H1 (cell line): ENCODE measurements around the gene GRID1. TPM values are rescaled to one million over a fixed set of nuclear protein-coding genes. Genes with fewer than 3 reads are reported as not detected.

Source experiments
- CTCF ChIA-PET: fragments of 300-600 bp; sonication (Branson Sonifier 250); formaldehyde crosslinking; loops from one replicate; lab custom pipeline; 2021; ENCODE audit not compliant: partially characterized antibody; lab: Charles Lee
- POLR2A ChIA-PET: fragments of 300-600 bp; sonication (Branson Sonifier 250); formaldehyde crosslinking; loops from one replicate; lab custom pipeline; 2021; ENCODE audit warnings: inconsistent platforms; ENCODE audit not compliant: partially characterized antibody; lab: Charles Lee
- DNase-seq, 2 experiments: peaks; one replicate each; pipeline versions ENCODE4 v3.0.0 to v3.0.0-alpha.2; 2010 to 2022; ENCODE audit warnings: low spot score in 2 of 2, low read depth in 1 of 2, mixed read lengths in 1 of 2
- FAIRE-seq: peaks from 2 replicates; lab custom pipeline; 2011; peaks lifted over from hg19 to GRCh38; lab: Jason Lieb, UNC
- H2AFZ ChIP-seq: 2 replicates; pipeline ENCODE4 v1.8.1; 2012; ENCODE audit warnings: low read length, inconsistent platforms
- H2AK5ac ChIP-seq: 2 replicates; pipeline ENCODE4 v1.6.1; 2013; ENCODE audit warnings: low read depth, low read length
- H2BK120ac ChIP-seq: replicated peaks from 2 replicates; pipeline ENCODE3; 2013; ENCODE audit warnings: low read depth, low read length, inconsistent platforms
- H2BK12ac ChIP-seq: 2 replicates; pipeline ENCODE4 v1.6.1; 2013; ENCODE audit warnings: low read depth, low read length
- H2BK15ac ChIP-seq: 2 replicates; pipeline ENCODE4 v1.6.1; 2013; ENCODE audit warnings: low read length
- H2BK20ac ChIP-seq: 2 replicates; pipeline ENCODE4 v1.6.1; 2013; ENCODE audit warnings: low read length
- H2BK5ac ChIP-seq: 2 replicates; pipeline ENCODE4 v1.6.1; 2013; ENCODE audit warnings: low read depth, low read length
- H3K14ac ChIP-seq: 2 replicates; pipeline ENCODE4 v1.6.1; 2013; ENCODE audit warnings: inconsistent platforms; ENCODE audit not compliant: insufficient read length
- H3K18ac ChIP-seq: 2 replicates; pipeline ENCODE4 v1.6.1; 2013; ENCODE audit warnings: low read length; ENCODE audit errors: extremely low read depth
- H3K23ac ChIP-seq: 2 replicates; pipeline ENCODE4 v1.6.1; 2013; ENCODE audit warnings: inconsistent platforms; ENCODE audit not compliant: insufficient read length
- H3K23me2 ChIP-seq: 2 replicates; pipeline ENCODE4 v1.6.1; 2013; ENCODE audit warnings: low read depth, low read length
- H3K27ac ChIP-seq: 2 replicates; pipeline ENCODE4 v1.6.1; 2011; ENCODE audit warnings: low read depth, low read length, inconsistent platforms
- H3K27me3 ChIP-seq, 4 experiments: replicated peaks in 1 of 4; 1 replicate in 1 of 4; 2 replicates in 3 of 4; pipeline versions ENCODE4 v1.6.1 to v1.8.1; 2011 to 2013; ENCODE audit warnings: low read length in 3 of 4, mild to moderate bottlenecking in 3 of 4, inconsistent platforms in 2 of 4, mixed read lengths in 2 of 4, moderate library complexity in 1 of 4; ENCODE audit not compliant: control insufficient read depth in 3 of 4, insufficient read depth in 3 of 4; ENCODE audit errors: extremely low read depth in 1 of 4
- H3K36me3 ChIP-seq, 4 experiments: 2 replicates each; pipeline versions ENCODE4 v1.6.1 to v1.8.1; 2011 to 2013; ENCODE audit warnings: mild to moderate bottlenecking in 4 of 4, low read length in 3 of 4, moderate library complexity in 2 of 4, control low read depth in 1 of 4, inconsistent platforms in 1 of 4; ENCODE audit not compliant: insufficient read depth in 4 of 4, control insufficient read depth in 2 of 4
- H3K4ac ChIP-seq: replicated peaks from 2 replicates; pipeline ENCODE3; 2013; ENCODE audit warnings: low read length, low read depth, mixed read lengths, inconsistent platforms; ENCODE audit not compliant: insufficient read length
- H3K4me1 ChIP-seq, 4 experiments: replicated peaks in 1 of 4; 1 replicate in 1 of 4; 2 replicates in 3 of 4; pipeline versions ENCODE4 v1.6.1 to v1.8.1; 2011 to 2013; ENCODE audit warnings: low read length in 3 of 4, inconsistent platforms in 2 of 4, mixed read lengths in 1 of 4; ENCODE audit not compliant: insufficient read depth in 4 of 4, control insufficient read depth in 3 of 4
- H3K4me2 ChIP-seq, 2 experiments: 2 replicates each; pipeline versions ENCODE4 v1.6.1 to v1.8.1; 2011 to 2013; ENCODE audit warnings: low read depth in 2 of 2, low read length in 2 of 2, control low read depth in 1 of 2, inconsistent platforms in 1 of 2, mild to moderate bottlenecking in 1 of 2; ENCODE audit not compliant: insufficient read depth in 1 of 2
- H3K4me3 ChIP-seq, 4 experiments: fragments of 200-600, 300-600 bp in 1 of 4; sonication (generic), shearing (Covaris generic), sonication (Bioruptor Twin) in 1 of 4; 2 replicates each; pipeline versions ENCODE4 v1.5.1 to v1.8.1; 2011 to 2016; ENCODE audit warnings: low read length in 4 of 4, low read depth in 3 of 4, control low read depth in 2 of 4, inconsistent platforms in 2 of 4, mild to moderate bottlenecking in 2 of 4, mixed read lengths in 1 of 4, moderate library complexity in 1 of 4; ENCODE audit not compliant: insufficient read depth in 2 of 4; ENCODE audit errors: extremely low read depth in 1 of 4
- H3K56ac ChIP-seq: replicated peaks from 2 replicates; pipeline ENCODE3; 2013; ENCODE audit warnings: low read depth, mild to moderate bottlenecking, mixed read lengths, low read length, inconsistent platforms; ENCODE audit not compliant: insufficient read length
- H3K79me1 ChIP-seq: 2 replicates; pipeline ENCODE4 v1.6.1; 2013; ENCODE audit warnings: low read depth, low read length, control low read depth
- H3K79me2 ChIP-seq, 2 experiments: 2 replicates each; pipeline versions ENCODE4 v1.6.1 to v1.8.1; 2012 to 2013; ENCODE audit warnings: low read length in 2 of 2, mild to moderate bottlenecking in 2 of 2, inconsistent platforms in 1 of 2; ENCODE audit not compliant: insufficient read depth in 2 of 2, control insufficient read depth in 1 of 2
- H3K9ac ChIP-seq, 4 experiments: replicated peaks in 1 of 4; 1 replicate in 1 of 4; 2 replicates in 3 of 4; pipeline versions ENCODE4 v1.6.1 to v1.8.1; 2011 to 2013; ENCODE audit warnings: low read depth in 3 of 4, low read length in 3 of 4, control low read depth in 2 of 4, mild to moderate bottlenecking in 2 of 4, moderate library complexity in 2 of 4, inconsistent platforms in 1 of 4; ENCODE audit errors: extremely low read depth in 1 of 4
- H3K9me3 ChIP-seq, 2 experiments: 2 replicates each; pipeline versions ENCODE4 v1.6.1 to v1.8.1; 2012 to 2013; ENCODE audit warnings: mild to moderate bottlenecking in 2 of 2, moderate library complexity in 2 of 2, control low read depth in 1 of 2, inconsistent platforms in 1 of 2, low read depth in 1 of 2, low read length in 1 of 2, mixed read lengths in 1 of 2; ENCODE audit not compliant: insufficient read depth in 2 of 2
- H4K20me1 ChIP-seq, 2 experiments: replicated peaks in 1 of 2; 2 replicates each; pipeline versions ENCODE3 to v1.8.1; 2011 to 2013; ENCODE audit warnings: inconsistent platforms in 2 of 2, low read length in 2 of 2, mild to moderate bottlenecking in 1 of 2; ENCODE audit not compliant: insufficient read depth in 2 of 2, control insufficient read depth in 1 of 2
- H4K5ac ChIP-seq: 2 replicates; pipeline ENCODE4 v1.6.1; 2013; ENCODE audit warnings: low read length, low read depth, mixed read lengths, inconsistent platforms; ENCODE audit not compliant: insufficient read length
- H4K8ac ChIP-seq: 2 replicates; pipeline ENCODE4 v1.8.0; 2013; ENCODE audit warnings: mild to moderate bottlenecking, moderate library complexity, low read length, inconsistent platforms; ENCODE audit not compliant: insufficient read depth; ENCODE audit errors: extremely low read depth
- H4K91ac ChIP-seq: replicated peaks from 2 replicates; pipeline ENCODE3; 2013; ENCODE audit warnings: low read length, mixed read lengths, inconsistent platforms; ENCODE audit not compliant: insufficient read length
- ASH2L ChIP-seq: fragments of 200-600, 300-600 bp; sonication (generic); IDR thresholded peaks from one replicate; pipeline ENCODE4 v1.7.1; 2017; ENCODE audit warnings: low read length
- CEBPB ChIP-seq: IDR thresholded peaks from 2 replicates; pipeline ENCODE4 v1.6.1; 2012; ENCODE audit warnings: low read depth, low read length
- EZH2 ChIP-seq: fragments of 200-600 bp; sonication (generic); IDR thresholded peaks from 2 replicates; pipeline ENCODE4 v1.7.1; 2012; ENCODE audit warnings: low read depth, mild to moderate bottlenecking, moderate library complexity, low read length, inconsistent platforms; ENCODE audit not compliant: severe bottlenecking
- GTF2F1 ChIP-seq: IDR thresholded peaks from 2 replicates; pipeline ENCODE4 v1.6.1; 2012; ENCODE audit warnings: low read depth, low read length, improper control_type of control experiment, borderline replicate concordance
- JUN ChIP-seq: IDR thresholded peaks from 2 replicates; pipeline ENCODE4 v1.6.1; 2011; ENCODE audit warnings: low read depth, mild to moderate bottlenecking, improper control_type of control experiment, low read length
- JUND ChIP-seq: IDR thresholded peaks from 2 replicates; pipeline ENCODE4 v1.6.1; 2011; ENCODE audit warnings: mild to moderate bottlenecking, improper control_type of control experiment, low read length
- KDM1A ChIP-seq: fragments of 200-600, 300-600 bp; sonication (generic); IDR thresholded peaks from 2 replicates; pipeline ENCODE4 v1.7.1; 2016; ENCODE audit warnings: mild to moderate bottlenecking, low read length, borderline replicate concordance
- KDM5A ChIP-seq: fragments of 200-600 bp; IDR thresholded peaks from 2 replicates; pipeline ENCODE4 v1.7.1; 2012; ENCODE audit warnings: mild to moderate bottlenecking, low read length, inconsistent platforms, mixed read lengths
- RBBP5 ChIP-seq: IDR thresholded peaks from 2 replicates; pipeline ENCODE4 v1.7.1; 2012; ENCODE audit warnings: low read depth, mild to moderate bottlenecking, inconsistent platforms, low read length, moderate library complexity, borderline replicate concordance
- RNF2 ChIP-seq: fragments of 200-900, 300-1000 bp; sonication (generic); IDR thresholded peaks from 2 replicates; pipeline ENCODE4 v1.7.1; 2016; ENCODE audit warnings: borderline replicate concordance, low read depth, mild to moderate bottlenecking, antibody characterized with exemption, low read length; ENCODE audit not compliant: poor library complexity, severe bottlenecking; ENCODE audit errors: missing control alignments
- SP1 ChIP-seq: IDR thresholded peaks from 2 replicates; pipeline ENCODE4 v1.6.1; 2011; ENCODE audit warnings: low read depth, low read length
- SP4 ChIP-seq: IDR thresholded peaks from 2 replicates; pipeline ENCODE4 v1.6.1; 2012; ENCODE audit warnings: low read length, inconsistent platforms
- SRF ChIP-seq: IDR thresholded peaks from 2 replicates; pipeline ENCODE4 v1.6.1; 2011; ENCODE audit warnings: mild to moderate bottlenecking, low read depth, low read length, moderate library complexity
- SUZ12 ChIP-seq: fragments of 200-600 bp; sonication (generic); IDR thresholded peaks from 2 replicates; pipeline ENCODE4 v1.6.1; 2012; ENCODE audit warnings: mild to moderate bottlenecking, inconsistent platforms, low read length, moderate library complexity, mixed read lengths
- TAF7 ChIP-seq: optimal IDR thresholded peaks from 2 replicates; pipeline ENCODE3; 2011; ENCODE audit warnings: low read depth, mild to moderate bottlenecking, inconsistent platforms, low read length, moderate library complexity, borderline replicate concordance
- WGBS, 2 experiments: shearing (Covaris generic) in 1 of 2; methylation state at CpG; one replicate each; pipeline versions ENCODE4 v1.1.6 to v1.1.7; 2013 to 2015; ENCODE audit warnings: low lambda C conversion rate in 2 of 2, mixed read lengths in 2 of 2, inconsistent platforms in 1 of 2, low coverage in 1 of 2, missing lambda C conversion rate in 1 of 2; ENCODE audit not compliant: insufficient replicate concordance in 2 of 2, insufficient coverage in 1 of 2, insufficient read length in 1 of 2; ENCODE audit errors: extremely low coverage in 1 of 2, missing lambda C conversion rate in 1 of 2; 5-methylcytosine and 5-hydroxymethylcytosine counted together
- polyA plus RNA-seq, 7 experiments: library from polyadenylated mRNA; depleted of rRNA in 3 of 7; stranded (reverse) in 5 of 7; unstranded in 2 of 7; fragments of >200 nt in 5 of 7; fragments of 200-250 nt in 2 of 7; gene quantifications; 1 replicate in 5 of 7; 2 replicates in 1 of 7; 4 replicates in 1 of 7; pipeline versions ENCODE4 v1.2.1 to v1.2.3, GENCODE V29; 2011 to 2013; ENCODE audit warnings: missing spikeins in 2 of 7, mixed read lengths in 2 of 7
- total RNA-seq: library from RNA; stranded (reverse); fragmentation: NEBNext Ultra II Directional; extraction: Animal tissue kit (Norgen Biotek cat#: 25700); gene quantifications from 2 replicates; pipeline ENCODE4 v1.2.1, GENCODE V29; 2021

The GRID1 gene
- total and polyA plus RNA-seq, 2 of the 8 experiments (the other 6 are each of a cell fraction or from before 2014, with no cell fraction given) = 0.22 to 0.30 TPM

DNA sequence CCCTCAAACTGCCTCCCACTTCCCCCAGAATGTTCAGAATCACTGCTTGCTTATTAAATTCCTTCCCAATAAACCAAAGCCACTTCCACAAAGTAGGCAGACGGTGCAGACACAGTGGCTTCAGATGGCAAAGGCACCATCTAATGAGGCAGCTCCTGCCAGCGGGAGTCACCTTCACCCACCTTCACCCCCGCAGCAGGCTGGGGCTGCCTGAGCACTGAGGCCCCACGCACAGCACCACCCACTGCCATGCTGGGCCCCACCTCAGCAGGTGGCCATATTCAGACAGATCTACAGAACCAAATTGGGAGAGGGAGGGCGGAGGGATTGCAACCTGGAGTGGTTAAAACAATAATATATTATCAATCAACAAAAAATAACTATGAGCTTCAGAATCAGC lies 118.5 kb downstream of the GRID1 start:
- ChIA-PET POLR2A (no interaction called here), CTCF (interaction anchor here (1.2 to 1.5 kb wide), 2 partner anchors 11 to 13 kb away, joined by 3 to 7 read pairs; no protein-coding TSS in a partner anchor)
- DNase-seq = no peak
- no peak for TF ChIP-seq SP4
- TF ChIP-seq CEBPB = no peak
- TF ChIP-seq RNF2 = no peak
- TF ChIP-seq EZH2 = no peak
- TF ChIP-seq RBBP5 = no peak
- TF ChIP-seq SP1 = no peak
- TF ChIP-seq KDM1A = no peak
- TF ChIP-seq KDM5A = no peak
- TF ChIP-seq GTF2F1 = no peak
- no peak for TF ChIP-seq TAF7
- no peak for TF ChIP-seq SRF
- TF ChIP-seq JUND = no peak
- TF ChIP-seq ASH2L = no peak
- no peak for TF ChIP-seq SUZ12
- no peak for TF ChIP-seq JUN

More for the DNA sequence above, 118.5 kb downstream of the GRID1 start:
- Histone ChIP-seq H3K9me3 (peaks cover 6 to 8% of the 10 kb centered on the region in 2 experiments), H3K14ac (no peak overlapping the region), H4K5ac (no peak overlapping the region), H2BK15ac (no peak overlapping the region), H3K4ac (no peak overlapping the region), H3K18ac (no peak overlapping the region), H3K79me2 (no peaks in the 10 kb centered on the region), H3K79me1 (no peaks in the 10 kb centered on the region), H2BK12ac (no peak overlapping the region), H4K91ac (no peak overlapping the region), H4K8ac (0 out of 2 replicates have a peak overlapping the region, but pooled peaks have one; percentile 42), H2BK5ac (no peak overlapping the region), H2AFZ (no peak overlapping the region), H3K4me1 (peaks cover 0 to 2% (median 0%) of the 10 kb centered on the region in 4 experiments; a peak in 2 of 7 replicates), H3K4me2 (no peak overlapping the region), H3K23me2 (peaks cover 4% of the 10 kb centered on the region; the same call in 1 of the 2 replicates), H3K9ac (no peak overlapping the region), H3K56ac (no peak overlapping the region), H3K4me3 (no peak overlapping the region), H2AK5ac (no peak overlapping the region), H2BK120ac (no peak overlapping the region), H3K23ac (no peak overlapping the region), H3K27ac (no peak overlapping the region), H3K27me3 (no peaks in the 10 kb centered on the region; a peak in 1 of 7 replicates), H2BK20ac (no peak overlapping the region), H4K20me1 (peaks cover 0 to 4% of the 10 kb centered on the region in 2 experiments), H3K36me3 (no peaks in the 10 kb centered on the region; a peak in 1 of 8 replicates)
- 88% methylated on average over 5 of the region's 5 CpGs; no CpG with 5 or more reads in 1 of the 2 experiments for WGBS, 2 experiments
- FAIRE-seq = no peak
